ENCODE data around the gene RNU11.

RNU11 gene

DNA sequence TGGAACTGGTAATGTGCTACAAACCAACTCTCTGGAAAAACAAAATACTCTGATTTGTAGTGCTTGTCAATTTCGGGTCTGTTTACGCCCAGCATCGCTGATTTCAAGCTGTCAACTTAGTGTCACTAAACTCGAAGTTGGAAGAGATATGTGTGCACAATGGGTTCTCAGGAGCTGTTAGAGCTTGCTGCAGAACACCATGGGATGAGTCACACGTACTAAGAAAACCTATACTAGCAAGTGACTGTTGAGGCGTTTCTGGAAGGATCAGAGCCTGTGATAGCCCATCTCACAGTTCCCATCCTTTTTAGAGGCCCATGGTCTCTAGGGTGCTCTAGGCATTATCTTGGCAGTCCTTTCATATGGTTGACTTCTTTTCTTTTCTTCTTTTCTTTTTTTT is 34.4 kb downstream of the RNU11 start:
- TF ChIP-seq FOXM1 (IDR thresholded peaks at IDR 0.05; ENCODE audit: borderline replicate concordance, low read depth), result no peak

- TF ChIP-seq, protein P1, sequence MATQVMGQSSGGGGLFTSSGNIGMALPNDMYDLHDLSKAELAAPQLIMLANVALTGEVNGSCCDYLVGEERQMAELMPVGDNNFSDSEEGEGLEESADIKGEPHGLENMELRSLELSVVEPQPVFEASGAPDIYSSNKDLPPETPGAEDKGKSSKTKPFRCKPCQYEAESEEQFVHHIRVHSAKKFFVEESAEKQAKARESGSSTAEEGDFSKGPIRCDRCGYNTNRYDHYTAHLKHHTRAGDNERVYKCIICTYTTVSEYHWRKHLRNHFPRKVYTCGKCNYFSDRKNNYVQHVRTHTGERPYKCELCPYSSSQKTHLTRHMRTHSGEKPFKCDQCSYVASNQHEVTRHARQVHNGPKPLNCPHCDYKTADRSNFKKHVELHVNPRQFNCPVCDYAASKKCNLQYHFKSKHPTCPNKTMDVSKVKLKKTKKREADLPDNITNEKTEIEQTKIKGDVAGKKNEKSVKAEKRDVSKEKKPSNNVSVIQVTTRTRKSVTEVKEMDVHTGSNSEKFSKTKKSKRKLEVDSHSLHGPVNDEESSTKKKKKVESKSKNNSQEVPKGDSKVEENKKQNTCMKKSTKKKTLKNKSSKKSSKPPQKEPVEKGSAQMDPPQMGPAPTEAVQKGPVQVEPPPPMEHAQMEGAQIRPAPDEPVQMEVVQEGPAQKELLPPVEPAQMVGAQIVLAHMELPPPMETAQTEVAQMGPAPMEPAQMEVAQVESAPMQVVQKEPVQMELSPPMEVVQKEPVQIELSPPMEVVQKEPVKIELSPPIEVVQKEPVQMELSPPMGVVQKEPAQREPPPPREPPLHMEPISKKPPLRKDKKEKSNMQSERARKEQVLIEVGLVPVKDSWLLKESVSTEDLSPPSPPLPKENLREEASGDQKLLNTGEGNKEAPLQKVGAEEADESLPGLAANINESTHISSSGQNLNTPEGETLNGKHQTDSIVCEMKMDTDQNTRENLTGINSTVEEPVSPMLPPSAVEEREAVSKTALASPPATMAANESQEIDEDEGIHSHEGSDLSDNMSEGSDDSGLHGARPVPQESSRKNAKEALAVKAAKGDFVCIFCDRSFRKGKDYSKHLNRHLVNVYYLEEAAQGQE (IDR thresholded peaks at IDR 0.05; ENCODE audit: low read depth), result no peak
- no peak for TF ChIP-seq EP300 (IDR thresholded peaks at IDR 0.05; ENCODE audit: borderline replicate concordance)
- no peak for TF ChIP-seq TEAD4 (IDR thresholded peaks at IDR 0.05)
- no peak for TF ChIP-seq CREB1 (IDR thresholded peaks at IDR 0.05; ENCODE audit: low read depth)
- TF ChIP-seq TCF12 (IDR thresholded peaks at IDR 0.05; ENCODE audit: low read depth), result no peak
- TF ChIP-seq YY1 (IDR thresholded peaks at IDR 0.05; ENCODE audit: low read depth), result no peak
- no peak for TF ChIP-seq TAF1 (IDR thresholded peaks at IDR 0.05; ENCODE audit: low read depth)
- TF ChIP-seq ZBTB7A (IDR thresholded peaks at IDR 0.05; ENCODE audit: low read depth), result no peak
These were observed 36.5 kb downstream of the RNU11 start for GRCh38 chr1:28684937-28685336.

Data from Ishikawa (cell line).